Activated naive CD8-positive, alpha-beta T cell treated with anti-CD3 and anti-CD28 coated beads, Interleukin-2, amount 10 ng/mL, durations not matched to agents 7 days and 5 days (primary cell): ENCODE results near the gene CTNNA2. TPM values are rescaled to one million over a fixed set of nuclear protein-coding genes. Genes with fewer than 3 reads are reported as not detected.

Experiments used
- ATAC-seq: fragments of 150-1000 bp; cut with Tn5 transposase; one replicate; pipeline ENCODE4 v1.10.0; 2021; ENCODE audit warnings: low read depth, moderate library complexity
- POLR2A ChIA-PET: fragments of 350-600 bp; sonication (Branson Sonifier 250); formaldehyde crosslinking; loops from one replicate; lab custom pipeline; 2021; ENCODE audit warnings: antibody characterized with exemption; lab: Charles Lee
- DNase-seq: peaks from one replicate; pipeline ENCODE4 v3.0.0; 2021
- H3K27ac Mint-ChIP-seq: one replicate; pipeline ENCODE4 v1.8.0; 2022; ENCODE audit warnings: mild to moderate bottlenecking, mixed read lengths
- H3K27me3 Mint-ChIP-seq: one replicate; pipeline ENCODE4 v1.8.0; 2022; ENCODE audit warnings: mild to moderate bottlenecking, moderate library complexity, mixed read lengths
- H3K36me3 Mint-ChIP-seq: one replicate; pipeline ENCODE4 v1.8.0; 2021; ENCODE audit warnings: mild to moderate bottlenecking, mixed read lengths
- H3K4me1 Mint-ChIP-seq: one replicate; pipeline ENCODE4 v1.8.0; 2021; ENCODE audit warnings: mixed read lengths
- H3K4me3 Mint-ChIP-seq: one replicate; pipeline ENCODE4 v1.8.0; 2022; ENCODE audit warnings: mild to moderate bottlenecking, moderate library complexity, mixed read lengths
- H3K9me3 Mint-ChIP-seq: one replicate; pipeline ENCODE4 v1.8.0; 2021; ENCODE audit warnings: mixed read lengths
- total RNA-seq, 2 experiments: library from RNA; stranded (reverse); gene quantifications; one replicate each; pipeline ENCODE4 v1.2.3, GENCODE V29; 2021

Gene CTNNA2
- total RNA-seq = not detected

DNA sequence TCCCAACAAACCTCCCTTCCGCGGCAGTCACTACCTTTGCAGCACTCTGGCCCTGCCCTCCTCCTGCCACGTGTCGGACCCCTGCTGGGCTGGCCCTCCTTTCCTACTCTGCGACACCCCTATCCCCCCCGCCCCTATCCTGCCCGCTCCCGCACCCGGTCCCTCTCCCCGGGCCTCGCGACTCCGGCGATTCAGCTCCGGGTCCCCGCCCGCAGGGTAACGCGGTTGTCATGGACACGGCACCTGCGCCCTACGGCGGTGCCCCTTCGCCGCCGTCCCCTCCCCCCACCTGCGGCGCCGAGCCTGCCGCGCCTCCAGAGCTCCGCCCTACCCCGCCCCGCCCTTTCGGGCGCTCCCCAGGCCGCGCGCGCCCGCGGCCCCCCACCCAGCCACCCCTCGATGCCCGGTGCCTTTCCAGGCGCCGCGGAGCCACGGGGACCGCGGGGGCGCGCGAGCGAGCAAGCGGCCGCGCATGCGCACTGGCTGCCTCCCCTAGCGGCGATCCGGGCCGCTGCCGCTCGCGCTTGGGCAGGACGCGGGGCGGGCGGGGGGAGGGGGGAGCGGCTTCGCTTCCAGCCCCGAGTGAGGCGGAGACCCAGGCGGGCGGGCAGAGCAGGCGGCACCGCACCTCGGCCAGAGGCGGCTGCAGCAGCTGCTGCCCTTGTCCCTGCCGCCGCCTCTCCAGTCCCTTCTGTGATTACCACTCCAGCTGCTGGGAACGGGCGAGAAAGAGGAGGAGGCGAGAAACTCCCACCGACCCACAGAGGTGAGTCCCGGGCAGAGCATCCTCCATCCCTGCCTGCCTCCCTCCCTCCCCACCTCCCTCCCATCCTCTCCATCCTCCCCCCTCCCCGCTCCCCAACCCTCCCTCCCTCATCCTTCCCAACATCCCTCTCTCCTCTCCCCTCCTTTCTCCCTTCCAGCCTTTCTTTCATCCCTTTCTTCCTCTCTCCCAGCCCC lies at the start of gene CTNNA2:
Gene CTNNA2 (plus strand): TSS at position 610 of the 960 bp plus-strand sequence.
- Mint-ChIP-seq H3K36me3 (peaks cover 3% of the 10 kb centered on the region), H3K4me3 (peak within 1 kb of the TSS; percentile 37), H3K27me3 (peaks cover 11% of the 10 kb centered on the region), H3K27ac (no peak within 1 kb of the TSS), H3K4me1 (no peaks in the 10 kb centered on the region), H3K9me3 (peaks cover 4% of the 10 kb centered on the region)
- POLR2A ChIA-PET = no interaction called here
- ATAC-seq = no peak
- peak; percentile 40 for DNase-seq

DNA sequence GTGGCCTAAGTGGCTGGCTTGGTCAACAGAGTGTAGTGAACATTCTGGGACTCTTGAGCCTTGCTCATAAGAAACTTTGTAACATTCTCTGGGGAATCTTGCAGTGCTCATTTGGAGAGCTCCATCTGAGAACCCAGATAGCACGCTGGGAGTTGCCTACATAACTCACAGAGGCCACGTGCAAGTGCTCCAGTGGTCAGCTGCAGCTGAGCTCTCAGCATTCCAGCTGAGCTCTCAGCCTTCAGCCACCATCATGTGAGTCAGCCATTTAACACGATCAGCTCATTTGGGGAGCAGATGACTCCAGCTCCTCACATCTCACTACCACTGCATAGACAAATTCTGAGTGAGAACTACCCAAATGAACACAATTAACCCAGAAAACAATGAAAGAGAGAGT lies 25.5 kb upstream of the CTNNA2 start:
- Mint-ChIP-seq H3K27ac (no peak overlapping the region), H3K36me3 (no peaks in the 10 kb centered on the region), H3K4me3 (no peak overlapping the region), H3K27me3 (no peaks in the 10 kb centered on the region), H3K9me3 (peaks cover 6% of the 10 kb centered on the region), H3K4me1 (no peaks in the 10 kb centered on the region)
- ATAC-seq (no peak), DNase-seq (no peak)
- POLR2A ChIA-PET = no interaction called here

DNA sequence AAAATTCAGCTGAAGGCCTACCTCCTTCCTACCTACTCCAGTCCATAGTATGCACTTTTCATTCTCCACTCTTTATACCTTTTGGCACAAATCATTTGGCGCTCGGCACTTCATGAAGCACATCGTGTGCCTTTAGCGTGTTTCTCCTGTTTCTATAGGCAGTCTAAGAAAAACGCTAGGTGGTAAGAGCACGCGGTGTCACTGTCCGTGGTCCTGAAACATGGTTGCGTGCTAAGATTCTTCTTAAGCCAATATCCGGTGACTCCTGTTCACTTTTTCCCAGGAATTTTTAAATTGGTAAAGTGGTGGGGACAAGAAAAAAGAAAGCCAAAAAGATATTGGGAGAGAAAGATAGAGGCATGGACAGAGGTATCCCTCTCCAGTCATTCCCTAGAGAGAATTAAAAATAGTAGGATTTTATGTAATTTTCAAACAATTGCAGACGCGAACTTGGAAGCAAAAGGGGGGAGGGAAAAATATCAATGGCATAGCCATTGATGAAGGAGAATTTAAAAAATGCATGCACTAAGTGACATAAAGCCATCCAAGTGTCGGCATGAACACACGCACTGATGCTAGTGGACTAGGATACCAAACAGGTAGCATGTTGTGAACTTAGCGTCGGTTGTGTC lies 1.4 kb upstream of the CTNNA2 start:
- peak; percentile 27 for DNase-seq
- no peak overlapping the region for H3K4me3 Mint-ChIP-seq
- H3K27ac Mint-ChIP-seq = no peak overlapping the region
- peaks cover 4% of the 10 kb centered on the region for H3K9me3 Mint-ChIP-seq
- peaks cover 11% of the 10 kb centered on the region for H3K27me3 Mint-ChIP-seq
- no peak for ATAC-seq
- POLR2A ChIA-PET = no interaction called here
- no peaks in the 10 kb centered on the region for H3K4me1 Mint-ChIP-seq
- H3K36me3 Mint-ChIP-seq = peaks cover 3% of the 10 kb centered on the region

DNA sequence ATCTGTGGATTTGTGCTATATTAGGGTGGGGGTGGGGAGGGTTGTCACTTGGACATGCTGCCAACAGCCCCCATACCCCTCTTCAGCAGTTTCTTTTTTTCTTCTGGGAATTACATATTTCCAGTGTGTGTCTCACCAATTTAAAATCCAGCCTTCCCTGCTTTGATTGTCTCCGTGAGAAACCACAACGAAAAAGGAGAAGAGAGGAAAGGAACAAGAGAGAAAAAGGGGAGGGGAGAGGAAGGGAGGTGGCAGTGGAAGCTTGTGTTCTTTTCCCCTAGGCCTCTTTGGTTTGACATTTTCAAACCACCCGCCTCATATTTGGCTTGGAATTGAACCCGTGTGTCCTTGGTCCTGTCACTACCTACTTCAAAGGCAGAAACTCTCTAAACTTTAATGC lies 860 bp downstream of the CTNNA2 start:
- ATAC-seq (no peak), DNase-seq (no peak)
- Mint-ChIP-seq H3K9me3 (peaks cover 4% of the 10 kb centered on the region), H3K36me3 (peaks cover 3% of the 10 kb centered on the region), H3K4me1 (no peaks in the 10 kb centered on the region), H3K27ac (no peak overlapping the region), H3K27me3 (peaks cover 11% of the 10 kb centered on the region), H3K4me3 (no peak overlapping the region)
- POLR2A ChIA-PET = no interaction called here

DNA sequence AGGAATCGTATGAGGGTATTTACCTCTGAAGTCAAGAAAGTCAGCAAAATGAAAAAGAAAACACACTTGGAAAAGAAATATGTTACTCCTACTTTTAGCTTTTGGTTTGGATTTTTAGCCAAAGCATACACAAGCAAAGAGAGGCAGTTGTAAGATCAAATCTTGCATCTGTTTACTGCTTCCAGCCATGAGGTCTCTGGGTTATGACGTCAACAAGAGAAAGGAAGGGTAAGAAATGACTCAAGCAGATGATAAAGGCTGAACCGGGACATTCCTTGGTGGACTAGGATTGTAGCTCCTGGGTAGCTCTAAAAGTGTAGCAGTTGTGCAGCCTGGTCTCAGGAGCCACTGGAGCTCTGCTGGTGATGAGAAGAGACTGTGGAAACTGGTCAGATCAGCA lies 16.8 kb downstream of the CTNNA2 start:
- no peak overlapping the region for H3K27ac Mint-ChIP-seq
- POLR2A ChIA-PET = no interaction called here
- ATAC-seq (no peak), DNase-seq (no peak)
- peaks cover 2% of the 10 kb centered on the region for H3K9me3 Mint-ChIP-seq
- no peak overlapping the region for H3K4me3 Mint-ChIP-seq
- no peaks in the 10 kb centered on the region for H3K36me3 Mint-ChIP-seq
- H3K27me3 Mint-ChIP-seq = no peaks in the 10 kb centered on the region
- no peaks in the 10 kb centered on the region for H3K4me1 Mint-ChIP-seq

DNA sequence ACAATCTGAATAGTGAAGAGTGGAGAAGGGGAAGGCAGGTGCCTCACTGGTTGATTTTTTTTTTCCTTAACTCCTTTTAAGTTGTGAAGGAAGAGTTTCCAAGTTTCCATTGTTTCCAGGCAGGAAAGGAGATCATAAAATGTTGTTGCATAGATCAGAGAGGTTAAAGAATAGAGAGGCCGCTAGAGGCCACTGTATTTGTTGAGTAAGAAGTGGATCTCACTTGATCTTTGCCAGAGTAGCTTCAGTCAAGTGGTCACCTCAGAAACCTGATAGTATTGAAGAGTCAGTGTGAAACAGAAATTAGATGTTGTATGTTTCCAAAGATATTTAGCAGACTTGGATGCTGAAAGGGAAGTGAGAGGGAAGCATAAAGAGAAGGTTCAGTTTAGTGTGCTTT lies 17.6 kb downstream of the CTNNA2 start:
- POLR2A ChIA-PET = no interaction called here
- H3K4me1 Mint-ChIP-seq = no peaks in the 10 kb centered on the region
- H3K36me3 Mint-ChIP-seq = no peaks in the 10 kb centered on the region
- H3K4me3 Mint-ChIP-seq = no peak overlapping the region
- peaks cover 2% of the 10 kb centered on the region for H3K9me3 Mint-ChIP-seq
- no peak overlapping the region for H3K27ac Mint-ChIP-seq
- no peak for ATAC-seq
- DNase-seq = no peak
- no peaks in the 10 kb centered on the region for H3K27me3 Mint-ChIP-seq

DNA sequence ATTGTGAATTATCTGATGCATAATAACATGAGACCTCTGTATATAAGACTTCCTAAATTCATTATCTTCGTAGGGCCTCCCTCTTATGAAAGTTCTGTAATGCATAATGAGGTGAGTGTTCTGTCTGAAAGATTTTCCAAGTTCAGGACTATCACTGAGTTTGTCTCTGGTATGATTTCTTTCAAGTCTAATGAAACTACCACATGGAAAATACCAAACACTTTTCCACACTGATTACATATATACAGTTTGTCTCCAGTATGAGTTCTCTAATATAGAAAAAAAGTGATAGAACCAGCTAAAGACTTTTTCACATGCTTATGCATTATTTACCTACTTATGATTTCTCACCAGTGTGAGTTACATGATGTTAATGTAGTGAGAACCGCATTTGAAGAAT lies 34.7 kb downstream of the CTNNA2 start:
- ATAC-seq = no peak
- POLR2A ChIA-PET = no interaction called here
- Mint-ChIP-seq H3K27ac (no peak overlapping the region), H3K27me3 (no peaks in the 10 kb centered on the region), H3K9me3 (peaks cover 13% of the 10 kb centered on the region), H3K36me3 (no peaks in the 10 kb centered on the region), H3K4me3 (no peak overlapping the region), H3K4me1 (no peaks in the 10 kb centered on the region)
- no peak for DNase-seq

DNA sequence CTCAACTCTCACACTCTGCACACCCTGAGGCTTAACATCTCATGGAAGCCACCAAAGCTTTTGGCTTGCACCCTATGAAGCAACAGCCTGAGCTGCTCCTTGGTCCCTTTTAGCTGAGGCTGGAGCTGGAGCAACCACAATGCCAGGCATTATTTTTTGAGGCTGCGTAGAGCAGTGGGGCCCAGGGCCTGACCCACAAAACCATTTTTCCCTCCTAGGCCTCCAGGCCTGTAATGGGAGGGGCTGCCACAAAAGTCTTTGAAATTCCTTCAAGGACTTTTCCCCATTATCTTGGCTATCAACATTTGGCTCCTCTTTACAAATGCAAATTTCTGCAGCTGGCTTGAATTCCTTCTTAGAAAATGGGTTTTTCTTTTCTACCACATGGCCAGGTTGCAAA lies 39.8 kb downstream of the CTNNA2 start:
- DNase-seq (no peak), ATAC-seq (no peak)
- Mint-ChIP-seq H3K27ac (no peak overlapping the region), H3K27me3 (no peaks in the 10 kb centered on the region), H3K4me3 (no peak overlapping the region), H3K4me1 (no peaks in the 10 kb centered on the region), H3K9me3 (peaks cover 13% of the 10 kb centered on the region), H3K36me3 (no peaks in the 10 kb centered on the region)
- POLR2A ChIA-PET = no interaction called here

DNA sequence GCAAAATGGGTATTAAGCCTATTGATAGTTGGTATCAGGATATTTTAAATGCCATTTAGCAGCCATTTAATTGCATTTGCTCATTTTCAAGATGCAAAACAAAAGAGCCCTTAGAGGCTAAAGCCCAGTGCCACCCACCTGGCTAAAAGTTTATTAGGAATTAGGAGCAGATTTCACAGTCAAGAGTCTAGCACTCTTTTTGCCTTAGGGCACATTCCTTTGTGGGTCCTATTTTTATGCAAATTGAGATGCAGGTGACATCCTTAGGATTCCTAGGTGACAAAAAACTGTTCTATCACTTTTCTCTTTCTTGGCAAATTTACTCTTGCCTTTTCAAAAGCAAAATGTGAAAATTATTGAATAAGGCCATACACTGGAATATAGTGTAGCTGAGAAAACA lies 42.0 kb downstream of the CTNNA2 start:
- no peak overlapping the region for H3K27ac Mint-ChIP-seq
- POLR2A ChIA-PET = no interaction called here

DNA sequence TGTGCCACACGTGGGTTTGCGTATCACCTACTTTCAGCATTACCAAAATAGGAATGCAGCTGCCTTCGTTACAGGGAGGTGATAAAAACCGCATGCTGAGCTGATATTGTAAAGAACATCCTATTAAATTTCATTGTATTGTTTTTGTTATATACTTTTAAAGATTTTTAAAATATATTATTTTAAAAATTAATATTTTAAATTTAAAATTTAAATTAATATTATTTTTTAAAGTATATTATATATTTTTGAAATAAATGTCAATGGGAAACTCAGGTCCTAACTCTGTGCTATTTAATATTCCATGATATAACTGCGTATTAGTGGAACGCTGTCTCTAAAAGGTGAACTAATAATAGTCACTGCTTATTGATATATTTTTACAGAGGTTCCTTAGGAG lies 51.2 kb downstream of the CTNNA2 start:
- Mint-ChIP-seq H3K9me3 (peaks cover 14% of the 10 kb centered on the region), H3K27me3 (no peaks in the 10 kb centered on the region), H3K4me1 (no peaks in the 10 kb centered on the region), H3K27ac (no peak overlapping the region), H3K4me3 (no peak overlapping the region), H3K36me3 (no peaks in the 10 kb centered on the region)
- ATAC-seq = no peak
- POLR2A ChIA-PET = no interaction called here
- DNase-seq = no peak

More for the DNA sequence above, 42.0 kb downstream of the CTNNA2 start:
- no peak for ATAC-seq
- Mint-ChIP-seq H3K9me3 (peaks cover 9% of the 10 kb centered on the region), H3K4me1 (no peaks in the 10 kb centered on the region), H3K4me3 (no peak overlapping the region), H3K27me3 (no peaks in the 10 kb centered on the region), H3K36me3 (no peaks in the 10 kb centered on the region)
- DNase-seq = no peak

DNA sequence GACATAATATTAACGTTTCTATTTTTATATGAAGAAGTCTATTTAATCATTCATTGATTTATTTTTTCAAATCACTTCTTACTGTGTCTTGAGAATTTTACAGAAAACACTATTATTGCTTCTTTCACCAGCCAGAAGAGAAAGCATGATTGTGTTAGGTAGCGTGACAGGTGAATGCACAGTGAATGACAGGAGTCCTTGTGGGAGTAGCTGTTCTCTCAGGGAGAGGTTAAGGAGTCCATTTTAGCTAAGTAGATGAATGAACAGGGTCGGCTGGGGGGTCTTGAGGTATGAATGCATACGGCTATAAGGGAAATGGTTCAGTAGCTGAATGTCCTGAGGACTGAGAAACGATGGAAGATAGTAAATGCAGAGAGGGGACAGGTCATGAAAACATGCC lies 56.2 kb downstream of the CTNNA2 start:
- no peak overlapping the region for H3K27ac Mint-ChIP-seq
- no peaks in the 10 kb centered on the region for H3K27me3 Mint-ChIP-seq
- no peak overlapping the region for H3K4me3 Mint-ChIP-seq
- ATAC-seq (no peak), DNase-seq (no peak)
- no peaks in the 10 kb centered on the region for H3K36me3 Mint-ChIP-seq
- no peaks in the 10 kb centered on the region for H3K4me1 Mint-ChIP-seq
- POLR2A ChIA-PET = no interaction called here
- H3K9me3 Mint-ChIP-seq = peaks cover 11% of the 10 kb centered on the region

DNA sequence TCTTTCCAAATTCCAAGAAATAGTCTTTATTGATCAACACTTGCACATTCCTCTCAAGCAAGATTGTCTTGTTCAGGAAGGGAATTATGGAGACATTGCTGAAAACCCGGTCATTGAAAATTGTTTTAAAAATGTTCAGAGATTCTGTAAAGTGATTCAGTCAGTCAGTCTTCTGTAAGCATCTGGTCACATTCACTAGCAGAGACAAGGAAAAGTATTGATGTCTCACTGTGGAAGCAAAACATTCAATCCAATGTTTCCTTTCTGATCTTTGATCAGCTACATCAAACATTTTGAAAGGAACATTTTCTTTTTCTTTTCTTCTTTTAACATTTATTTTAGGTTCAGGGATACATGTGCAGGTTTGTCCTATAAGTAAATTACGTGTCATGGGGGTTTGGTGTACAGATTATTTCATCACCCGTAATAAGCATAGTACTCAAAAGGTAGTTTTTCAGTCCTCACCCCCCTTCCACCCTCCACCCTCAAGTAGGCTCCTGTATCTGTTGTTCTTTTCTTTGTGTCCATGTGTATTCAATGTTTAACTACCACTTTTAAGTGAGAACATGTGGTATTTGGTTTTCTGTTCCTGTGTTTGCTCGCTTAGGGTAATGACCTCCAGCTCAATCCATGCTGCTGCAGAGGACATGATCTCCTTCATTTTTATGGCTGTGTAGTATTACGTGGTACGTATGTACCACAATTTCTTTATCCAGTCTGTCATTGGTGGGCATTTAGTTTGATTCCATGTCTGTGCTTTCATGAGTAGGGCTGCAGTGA lies 61.2 kb downstream of the CTNNA2 start:
- H3K27me3 Mint-ChIP-seq = no peaks in the 10 kb centered on the region
- no peak overlapping the region for H3K4me3 Mint-ChIP-seq
- H3K4me1 Mint-ChIP-seq = no peaks in the 10 kb centered on the region
- ATAC-seq (no peak), DNase-seq (no peak)
- H3K36me3 Mint-ChIP-seq = no peaks in the 10 kb centered on the region
- no peak overlapping the region for H3K27ac Mint-ChIP-seq
- POLR2A ChIA-PET = no interaction called here
- H3K9me3 Mint-ChIP-seq = peaks cover 6% of the 10 kb centered on the region

DNA sequence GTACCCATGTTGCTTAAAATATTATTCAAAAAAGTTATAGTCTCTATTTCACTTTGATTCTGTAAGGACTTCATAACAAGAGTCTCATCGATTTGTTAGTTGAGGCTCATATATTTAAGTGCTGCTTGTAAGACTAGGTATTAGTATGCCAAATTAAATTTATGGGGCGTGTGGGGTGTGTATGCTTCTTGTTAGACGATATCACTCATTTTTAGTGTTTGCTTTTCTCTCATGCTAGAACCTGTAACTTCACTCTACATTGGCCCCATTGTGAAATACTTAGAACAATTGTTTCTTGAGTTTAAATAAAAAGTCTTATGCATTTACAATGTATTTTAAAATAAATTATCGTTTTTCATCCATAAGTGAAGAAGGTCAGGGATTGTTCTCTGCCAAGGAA lies 63.6 kb downstream of the CTNNA2 start:
- POLR2A ChIA-PET = no interaction called here
- ATAC-seq (no peak), DNase-seq (no peak)
- H3K4me1 Mint-ChIP-seq = no peaks in the 10 kb centered on the region
- no peaks in the 10 kb centered on the region for H3K27me3 Mint-ChIP-seq
- no peaks in the 10 kb centered on the region for H3K36me3 Mint-ChIP-seq
- H3K4me3 Mint-ChIP-seq = no peak overlapping the region
- no peak overlapping the region for H3K27ac Mint-ChIP-seq
- peaks cover 4% of the 10 kb centered on the region for H3K9me3 Mint-ChIP-seq
